HG03045 (cell line): Measurements from ENCODE around the gene ADORA1.

ENCODE experiments used
- ATAC-seq: cut with Tn5 transposase; IDR thresholded peaks from one replicate; pipeline ENCODE4 v1.9.1; 2021; ENCODE audit warnings: mild to moderate bottlenecking, moderate library complexity; ENCODE audit not compliant: unreplicated experiment

The ADORA1 gene

GRCh38 chr1:203127666-203128430 is at the start of gene ADORA1:
TSS of gene ADORA1 (plus strand) at chr1:203127726. CDS start at chr1:203128842, 1,116 bp downstream.
- ATAC-seq: no peak

GRCh38 chr1:203077956-203078355 is 49.6 kb upstream of the ADORA1 start:
- ATAC-seq: no peak

GRCh38 chr1:203078478-203078877 is 49.0 kb upstream of the ADORA1 start:
- no peak for ATAC-seq

- no peak for ATAC-seq
Observed at GRCh38 chr1:203080456-203080855, 47.1 kb upstream of the ADORA1 start.

GRCh38 chr1:203081465-203082230 is 45.9 kb upstream of the ADORA1 start:
- no peak for ATAC-seq

- ATAC-seq: no peak
Observed at GRCh38 chr1:203082231-203082505, 45.4 kb upstream of the ADORA1 start.

GRCh38 chr1:203082571-203083462 is 44.7 kb upstream of the ADORA1 start:
- ATAC-seq: no peak

- no peak for ATAC-seq
Observed at GRCh38 chr1:203083463-203083921, 44.0 kb upstream of the ADORA1 start.

- no peak for ATAC-seq
Observed at GRCh38 chr1:203084588-203085527, 42.7 kb upstream of the ADORA1 start.

GRCh38 chr1:203085528-203086406 is 41.8 kb upstream of the ADORA1 start, which contains the start of gene MYOG:
TSS of gene MYOG (minus strand) at chr1:203086012. CDS start at chr1:203085961, 51 bp downstream.
- no peak for ATAC-seq

GRCh38 chr1:203086992-203087763 is 40.3 kb upstream of the ADORA1 start:
- ATAC-seq: no peak

- no peak for ATAC-seq
Observed at GRCh38 chr1:203088441-203088840, 39.1 kb upstream of the ADORA1 start.

- ATAC-seq: no peak
Observed at GRCh38 chr1:203089001-203089650, 38.4 kb upstream of the ADORA1 start.

GRCh38 chr1:203089651-203090045 is 37.9 kb upstream of the ADORA1 start:
- no peak for ATAC-seq

GRCh38 chr1:203090421-203091198 is 36.9 kb upstream of the ADORA1 start:
- ATAC-seq: no peak

- ATAC-seq: no peak
Observed at GRCh38 chr1:203091199-203091477, 36.4 kb upstream of the ADORA1 start.

- no peak for ATAC-seq
Observed at GRCh38 chr1:203091761-203092330, 35.7 kb upstream of the ADORA1 start.
